EH (cell line): ENCODE results near the gene DPYSL5.
A peak's percentile ranks its signal among the peaks of the same experiment; 100 is the strongest.

Experiments
- DNase-seq: peaks from one replicate; pipeline ENCODE4 v3.0.0-alpha.2; 2015; ENCODE audit warnings: low read depth

Gene DPYSL5

DNA sequence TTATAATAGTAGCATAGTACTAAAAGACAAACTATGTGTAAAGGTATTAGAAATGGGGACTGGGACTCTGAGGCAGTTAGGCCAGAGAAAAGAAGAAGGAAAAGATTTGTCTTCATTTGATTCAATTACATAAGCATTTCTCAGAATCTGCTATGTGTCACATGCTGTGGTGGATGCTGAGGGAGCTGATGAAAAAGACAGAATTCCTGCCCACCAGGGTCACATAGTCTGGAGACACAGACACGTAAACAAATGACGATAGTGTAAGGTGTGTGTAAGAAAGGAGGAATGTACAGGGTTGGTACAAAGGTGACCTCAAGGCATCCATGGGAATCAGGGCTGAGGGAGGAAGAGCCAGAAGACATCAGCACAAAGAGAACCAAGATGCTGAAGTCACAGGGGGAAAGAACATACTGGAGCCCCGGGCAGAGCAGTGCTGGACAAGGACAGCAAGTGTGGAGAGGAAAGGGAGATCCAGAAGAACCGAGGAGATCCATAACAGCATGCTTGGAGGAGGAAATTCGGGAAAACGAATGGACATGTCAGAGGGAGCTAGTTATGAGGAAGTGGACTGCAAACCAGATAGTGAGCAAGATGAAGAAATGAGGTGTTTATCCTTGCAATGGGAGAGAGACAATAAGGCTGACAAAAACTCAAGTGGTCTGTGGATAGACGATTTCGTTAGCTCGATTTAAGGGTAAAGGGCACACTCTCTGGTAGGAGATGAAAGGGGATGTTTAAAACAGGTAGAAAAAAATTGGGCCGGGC, 121.3 kb downstream of the DPYSL5 start:
- DNase-seq, result peak; percentile 39

DNA sequence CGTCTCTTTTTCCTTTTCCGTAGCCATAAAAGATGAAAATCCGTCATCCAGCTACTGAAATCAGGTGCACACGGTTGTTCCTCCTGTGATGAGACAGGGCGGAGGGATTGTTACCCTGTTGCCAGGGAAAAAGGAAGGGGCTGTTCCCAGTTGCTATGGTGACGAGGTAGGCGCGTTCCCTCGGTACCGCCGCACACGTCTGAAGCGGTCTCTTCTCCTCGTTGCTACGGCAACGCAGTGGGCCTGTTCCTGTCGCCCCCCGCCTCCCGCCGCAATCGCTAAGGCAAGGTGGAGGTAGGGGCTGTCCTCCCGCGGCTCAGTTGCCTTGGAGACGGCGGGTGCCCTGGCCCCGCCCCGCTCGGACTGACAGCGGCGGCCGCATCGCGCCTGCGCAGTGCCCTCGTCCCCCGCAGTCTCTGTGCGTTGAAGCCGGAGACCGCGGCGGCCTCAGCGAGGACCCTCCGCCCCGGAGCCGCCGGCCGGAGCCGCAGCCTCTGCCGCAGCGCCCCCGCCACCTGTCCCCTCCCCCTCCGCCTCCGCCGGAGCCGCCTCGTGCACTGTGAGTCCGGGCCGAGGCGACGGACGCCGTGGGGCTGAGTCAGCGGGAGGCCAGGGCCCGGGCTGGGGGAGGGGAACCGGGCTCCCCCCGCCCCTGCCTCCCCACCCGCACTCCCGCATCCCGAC, 122.5 kb downstream of the DPYSL5 start, which contains the start of gene MAPRE3:
Gene MAPRE3 (plus strand): TSS at position 394 of the 684 bp plus-strand sequence. CDS start 51,582 bp downstream, outside the sequence.
- DNase-seq, result peak; percentile 72

DNA sequence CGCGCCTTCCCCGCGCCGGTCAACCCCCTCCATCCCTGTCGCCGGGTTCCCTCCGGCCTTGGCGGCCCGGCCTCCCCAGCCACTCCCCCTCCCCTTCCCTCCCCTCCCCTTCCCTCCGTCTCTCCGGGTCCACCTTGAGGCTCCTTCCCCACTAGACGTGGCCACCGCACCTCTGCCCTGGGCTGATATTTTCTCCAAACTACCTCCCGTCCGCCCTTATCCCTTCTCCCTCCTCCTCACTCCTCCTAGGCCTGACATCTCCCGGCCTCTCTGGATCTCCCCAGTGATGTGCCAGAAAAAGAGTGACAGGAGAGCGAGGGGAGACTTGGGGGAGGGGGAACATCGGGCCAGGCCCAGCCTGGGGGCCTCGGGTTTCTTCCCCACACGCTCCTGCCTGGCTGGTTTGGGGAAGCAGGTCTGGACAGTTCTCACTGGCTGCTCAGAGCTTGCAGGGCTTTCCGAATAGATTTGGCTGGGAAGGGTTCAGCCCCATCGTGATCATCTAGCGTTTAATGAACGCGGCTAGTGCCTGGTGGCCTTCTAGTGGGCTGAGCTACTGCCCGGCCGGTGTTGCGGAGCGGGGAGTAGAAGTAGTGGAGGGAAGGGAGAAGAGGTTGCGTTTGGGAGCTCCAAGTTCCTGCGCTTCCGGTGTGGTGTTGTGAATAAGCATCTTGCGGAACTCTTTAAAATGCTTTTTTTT, 123.1 kb downstream of the DPYSL5 start:
- DNase-seq, result peak; percentile 24

DNA sequence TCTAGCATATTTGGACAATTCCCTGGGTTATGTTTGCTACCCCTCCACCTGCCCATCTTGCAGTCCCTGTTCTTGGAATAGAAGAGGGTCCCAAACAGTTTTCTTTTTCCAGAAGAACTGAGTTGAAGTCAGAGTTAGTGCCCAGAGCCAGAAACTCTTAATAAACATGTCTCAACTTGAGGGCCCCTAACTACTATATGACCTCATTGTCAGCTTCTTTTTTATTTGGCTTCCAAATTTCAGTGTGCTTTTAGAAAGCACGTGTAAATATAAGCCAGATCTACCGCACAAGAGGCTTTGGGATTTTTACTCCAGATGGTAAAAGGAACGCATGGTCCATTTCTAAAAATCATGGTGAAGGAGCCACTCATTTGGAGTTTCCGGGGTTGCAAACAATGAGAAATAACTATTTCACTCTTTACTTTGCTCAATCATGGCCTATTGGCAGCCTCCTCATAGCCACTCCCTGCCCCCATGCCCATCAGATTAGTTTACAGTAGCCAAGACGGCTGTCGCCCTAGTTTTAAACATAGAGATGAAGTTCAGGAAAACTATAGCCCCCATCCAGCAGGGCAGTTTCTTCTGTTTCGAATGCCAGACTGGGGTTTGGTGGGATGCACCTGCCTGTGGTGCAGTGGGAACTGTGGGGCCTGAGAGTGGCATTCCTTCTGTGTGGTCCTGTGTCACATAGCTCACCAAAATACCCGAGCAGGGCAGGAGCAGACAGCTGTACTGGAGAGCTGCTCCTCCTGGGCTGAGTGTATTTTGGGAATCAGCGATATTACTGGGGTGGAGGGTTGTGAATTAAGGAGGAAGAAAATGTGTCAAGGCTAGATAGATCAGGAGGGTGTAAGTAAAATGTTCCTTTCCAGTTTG, 124.2 kb downstream of the DPYSL5 start:
- DNase-seq, result no peak

DNA sequence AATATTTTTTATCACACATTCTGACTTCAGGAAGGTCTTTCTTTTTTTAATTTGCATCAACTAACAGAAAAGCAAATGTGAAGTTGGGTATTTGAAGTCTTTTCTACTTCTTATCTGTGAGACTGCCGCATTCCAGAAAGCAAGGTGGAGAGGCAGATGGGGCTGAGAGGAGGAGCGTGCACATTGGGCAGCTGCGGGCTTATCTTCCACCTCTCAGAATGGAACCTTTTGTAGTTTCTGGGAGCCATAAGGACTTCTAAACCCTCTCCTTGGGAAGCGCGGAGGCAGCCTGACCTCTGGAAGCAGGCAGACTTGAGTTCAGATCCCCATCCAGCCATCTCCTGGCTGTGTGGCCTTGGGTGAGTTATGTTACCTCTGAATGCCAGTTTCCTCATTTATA, 126.4 kb downstream of the DPYSL5 start:
- DNase-seq, result no peak

DNA sequence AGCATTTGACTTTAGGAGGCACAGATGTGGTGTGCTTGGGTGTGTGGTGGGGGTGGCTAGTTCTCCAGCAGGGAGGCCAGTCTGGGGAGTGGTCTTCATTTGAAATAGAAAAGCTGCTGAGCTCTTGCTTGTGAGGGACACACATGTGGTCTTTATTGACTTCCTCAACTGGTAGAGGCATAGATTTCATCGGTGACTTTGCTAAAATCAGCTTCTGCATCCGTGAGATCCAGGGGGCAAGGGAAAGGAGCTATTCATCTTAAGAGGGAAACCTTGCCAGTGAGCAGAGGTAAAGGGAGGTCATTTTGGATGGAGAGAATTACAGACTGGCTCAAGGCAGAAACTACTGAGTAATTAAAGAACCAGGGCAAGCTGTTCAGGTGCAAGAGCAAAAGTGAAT, 127.2 kb downstream of the DPYSL5 start:
- no peak for DNase-seq

DNA sequence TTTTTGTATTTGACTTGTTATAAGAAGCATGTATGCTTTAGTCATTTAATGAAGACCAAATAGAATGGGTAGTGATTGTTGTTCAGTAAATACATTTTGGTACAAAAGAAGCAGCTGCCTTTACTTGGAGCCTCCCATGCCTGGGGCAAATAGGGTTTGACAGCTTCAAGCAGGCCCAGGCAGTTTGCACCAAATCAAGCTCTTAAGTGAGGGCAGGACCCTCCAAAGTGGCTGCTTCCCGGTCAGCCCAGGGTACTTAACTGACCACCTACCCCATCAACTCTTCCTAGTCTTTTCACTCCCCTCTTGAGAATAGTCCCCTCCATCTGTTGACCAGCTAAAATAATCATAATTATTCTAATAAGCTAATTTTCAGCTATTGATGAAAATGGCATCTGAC, 127.7 kb downstream of the DPYSL5 start:
- DNase-seq, result no peak

DNA sequence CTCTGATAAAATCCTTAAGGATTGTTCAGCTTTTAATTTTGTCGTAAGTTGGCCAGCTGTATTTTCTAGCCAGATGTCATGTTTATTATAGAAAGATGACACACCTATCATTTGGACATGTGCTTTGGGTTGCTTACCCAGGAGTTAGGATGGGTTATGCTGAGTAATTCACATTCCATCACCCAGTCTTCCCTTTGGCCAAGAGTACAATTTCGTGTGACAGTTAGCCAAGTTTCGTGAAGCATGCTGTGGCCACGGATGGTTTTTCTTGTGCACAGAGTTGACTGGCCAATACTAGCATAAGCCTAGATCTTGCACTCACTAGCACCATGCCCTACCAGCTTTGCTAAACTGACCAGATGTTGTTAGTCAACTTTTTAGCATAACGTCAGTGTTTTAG, 128.3 kb downstream of the DPYSL5 start:
- DNase-seq, result peak; percentile 73

DNA sequence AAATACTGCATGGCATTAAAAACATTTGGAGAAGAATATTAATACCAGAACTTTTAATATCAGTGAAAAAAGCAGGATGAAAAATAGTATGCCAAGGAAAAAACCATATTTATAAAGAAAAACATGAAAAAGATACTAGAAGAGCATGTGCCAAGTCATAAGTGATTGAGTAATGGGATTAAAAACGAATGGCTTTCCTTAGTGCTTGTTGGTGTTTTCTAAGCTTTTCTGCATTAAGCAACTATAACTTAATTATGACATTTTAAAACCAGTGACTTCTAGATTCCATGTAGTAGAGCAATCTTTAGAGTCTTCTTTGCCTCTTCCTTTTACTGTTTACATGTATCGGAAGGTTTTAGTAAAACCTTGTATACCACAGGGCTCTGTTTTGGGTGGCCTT, 129.1 kb downstream of the DPYSL5 start:
- DNase-seq, result no peak

DNA sequence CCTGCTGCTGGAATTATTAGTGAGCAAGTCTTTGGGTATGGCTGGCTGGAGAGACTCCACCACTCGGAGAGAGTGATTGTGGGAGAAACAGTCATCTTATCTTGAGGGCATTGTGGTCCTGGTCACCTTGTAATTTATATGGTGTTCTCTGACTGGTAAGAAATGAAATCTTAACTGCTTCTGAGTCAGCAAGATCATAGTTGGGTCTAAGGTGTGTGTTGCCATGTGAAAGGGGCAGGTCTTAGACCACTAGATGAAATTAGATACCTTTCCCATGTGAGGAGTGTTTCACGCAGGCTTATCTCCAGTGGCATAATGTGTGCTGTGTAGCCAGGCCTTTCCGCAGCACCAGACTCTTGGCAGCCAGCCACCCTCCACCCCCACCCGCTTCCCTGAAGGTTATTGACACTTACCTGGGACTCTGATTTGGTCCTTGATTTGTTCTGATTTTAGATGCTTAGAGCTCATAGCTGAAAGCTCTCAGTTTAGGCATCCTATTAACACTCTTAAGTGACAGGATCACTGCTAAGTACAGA, 130.2 kb downstream of the DPYSL5 start:
- no peak for DNase-seq

DNA sequence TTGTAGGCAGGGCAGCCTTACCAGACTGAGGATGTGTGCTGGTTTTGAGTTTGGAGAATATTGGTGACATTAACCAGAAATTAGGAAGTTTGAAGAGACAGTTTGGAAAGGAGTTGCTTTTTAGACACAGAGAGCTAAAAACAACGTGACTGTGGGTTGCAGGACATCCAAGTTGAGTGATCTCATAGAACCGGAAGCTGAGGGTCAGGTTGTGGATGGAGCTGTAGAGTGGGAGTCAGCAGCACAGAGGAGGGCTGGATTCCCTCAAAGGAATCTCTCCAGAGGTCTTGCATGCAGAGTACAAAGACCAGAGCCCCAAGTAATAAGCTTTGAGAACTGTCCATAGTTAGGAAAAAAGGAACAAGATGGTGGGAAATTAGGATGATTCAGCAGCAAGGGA, 131.8 kb downstream of the DPYSL5 start:
- peak; percentile 20 for DNase-seq

DNA sequence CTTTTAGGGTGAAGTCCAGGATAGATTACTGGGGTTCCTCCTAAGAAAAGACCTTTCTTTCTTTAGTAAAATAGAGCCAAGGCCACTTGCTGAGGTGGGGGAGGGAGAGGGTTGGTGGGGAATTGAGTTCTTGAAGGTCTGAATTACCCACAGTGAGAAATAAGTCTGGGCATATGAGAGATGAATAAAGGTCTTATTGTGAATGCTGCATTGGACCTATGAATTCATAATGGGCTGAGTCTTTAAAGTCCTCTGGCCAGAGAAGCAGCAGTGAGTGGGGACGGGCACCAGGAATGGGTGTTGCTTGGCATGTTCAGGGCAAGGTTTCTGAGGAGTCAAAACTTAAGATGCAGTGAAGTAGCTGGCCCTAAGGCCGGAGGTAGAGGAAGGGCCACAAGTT, 133.0 kb downstream of the DPYSL5 start:
- no peak for DNase-seq

DNA sequence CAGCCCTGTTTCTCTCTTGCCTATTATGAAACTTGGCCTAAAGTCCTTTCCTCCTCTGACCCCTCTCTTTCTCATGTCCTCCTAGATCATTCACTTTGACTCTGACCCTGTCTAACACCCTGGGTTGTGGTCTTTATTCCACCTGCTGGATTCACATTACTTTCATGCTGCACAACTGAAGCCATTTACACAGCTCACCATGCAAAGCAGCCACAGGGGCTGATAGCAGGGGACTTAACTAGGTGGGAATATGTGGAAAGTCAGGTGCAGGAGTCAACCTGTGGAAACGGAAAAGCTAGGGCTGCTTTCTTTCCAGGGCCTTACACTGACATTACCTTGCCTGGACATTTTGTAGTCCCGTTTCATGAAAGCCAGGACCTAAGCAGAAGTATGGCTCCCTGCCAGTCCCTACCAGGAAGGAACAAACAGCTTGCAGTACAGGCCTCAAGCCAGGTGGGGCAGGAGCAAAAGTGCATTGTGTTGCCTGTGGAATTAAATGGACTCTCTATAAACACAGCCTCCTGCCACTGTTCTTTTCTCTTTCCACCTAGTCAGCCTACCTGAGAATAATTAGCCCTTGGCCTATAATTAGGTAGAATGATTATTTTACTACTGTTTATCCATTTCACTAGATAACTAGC, 134.3 kb downstream of the DPYSL5 start:
- DNase-seq, result peak; percentile 19

DNA sequence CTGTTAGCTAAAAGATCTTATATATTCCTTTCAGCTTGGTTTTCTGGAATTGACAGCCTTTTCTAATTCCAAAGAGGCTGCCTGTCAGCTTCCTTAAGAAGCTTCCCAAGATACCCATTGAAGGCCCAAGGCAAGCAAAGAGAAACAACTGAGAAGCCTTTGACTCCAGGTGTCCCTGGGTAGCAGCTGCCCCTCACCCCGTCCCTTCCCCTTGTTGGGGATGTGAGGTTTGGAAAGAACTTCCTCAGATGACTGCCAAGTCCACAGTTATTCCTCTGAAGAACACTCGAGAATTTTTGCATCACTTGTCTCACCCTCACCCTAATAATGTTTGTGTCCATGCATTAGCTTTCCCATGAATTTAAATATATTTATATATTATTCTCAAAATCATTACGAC, 135.8 kb downstream of the DPYSL5 start:
- no peak for DNase-seq

DNA sequence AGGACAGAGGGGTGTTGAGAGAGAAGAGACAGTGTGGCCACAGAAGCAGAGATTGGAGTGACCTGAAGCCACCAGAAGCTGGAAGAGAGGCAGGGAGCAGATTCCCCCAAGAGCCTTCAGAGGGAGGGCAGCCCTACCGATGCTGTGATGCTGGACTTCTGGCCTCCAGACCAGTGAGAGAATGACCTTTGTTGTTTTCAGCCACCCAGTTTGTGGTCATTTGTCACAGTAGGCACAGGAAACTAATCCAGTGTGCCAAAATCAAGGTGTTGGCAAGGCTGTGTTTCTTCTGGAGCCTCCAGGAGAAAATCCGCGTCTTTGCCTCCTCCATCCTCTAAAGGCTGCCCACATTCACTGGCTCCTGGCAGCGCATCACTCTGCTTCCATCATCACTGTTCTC, 137.9 kb downstream of the DPYSL5 start:
- no peak for DNase-seq

DNA sequence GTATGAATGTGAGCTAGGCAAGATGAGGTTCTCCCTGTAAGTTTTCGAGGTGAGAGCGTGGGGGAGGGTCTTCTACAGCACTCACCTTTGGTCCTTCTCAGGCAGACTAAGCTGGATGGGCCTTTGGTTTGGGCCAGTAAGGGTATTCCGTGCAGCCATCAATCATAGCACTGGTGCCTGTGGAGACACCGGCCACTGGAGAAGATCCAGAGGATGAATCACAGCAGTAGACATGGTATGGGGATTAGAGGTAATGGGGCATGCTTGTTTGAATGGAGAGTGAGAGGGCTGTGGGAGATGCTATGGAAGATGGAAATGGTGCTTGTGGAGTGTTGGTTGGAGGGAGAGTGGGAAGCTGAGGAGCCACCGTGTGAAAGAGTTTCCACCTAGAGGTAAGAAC, 138.6 kb downstream of the DPYSL5 start:
- DNase-seq, result peak; percentile 12

DNA sequence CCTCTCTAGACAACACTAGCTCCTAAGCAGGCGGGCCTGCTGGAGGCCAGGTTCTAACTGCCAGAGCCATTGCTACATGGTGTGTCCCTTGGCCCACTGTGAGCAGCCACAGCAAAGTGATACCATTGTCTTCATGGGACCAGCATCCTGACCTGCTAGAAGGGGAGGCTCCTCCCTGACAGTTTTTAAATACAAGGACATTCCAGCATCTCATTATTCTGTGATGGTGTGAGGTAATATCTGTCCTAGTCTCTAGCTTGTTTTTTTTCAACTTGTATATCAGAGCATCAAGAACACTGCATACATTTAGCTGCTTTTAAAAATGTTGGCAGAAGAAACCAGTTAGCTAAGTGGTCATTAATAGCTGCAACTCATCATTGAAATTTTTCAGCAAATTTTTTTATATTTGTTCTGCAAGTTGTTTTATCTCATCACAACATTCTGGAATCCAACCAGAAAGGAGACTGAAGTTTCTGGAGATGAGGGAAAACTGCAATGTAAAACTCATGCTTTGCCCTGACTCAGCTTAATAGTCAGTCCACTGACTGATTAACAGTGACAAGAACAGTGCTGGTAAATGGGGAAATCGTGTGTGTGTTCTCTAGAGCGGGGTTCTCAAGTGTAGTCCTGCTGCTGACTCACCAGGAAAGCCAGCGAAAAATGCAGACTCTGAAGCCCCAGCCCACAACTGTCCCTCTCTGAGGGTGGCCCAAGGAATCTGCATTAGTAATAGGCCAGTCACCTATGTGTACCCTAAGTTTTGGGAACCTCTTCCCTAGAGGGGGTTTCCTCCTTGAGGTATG, 140.3 kb downstream of the DPYSL5 start:
- peak; percentile 92 for DNase-seq

DNA sequence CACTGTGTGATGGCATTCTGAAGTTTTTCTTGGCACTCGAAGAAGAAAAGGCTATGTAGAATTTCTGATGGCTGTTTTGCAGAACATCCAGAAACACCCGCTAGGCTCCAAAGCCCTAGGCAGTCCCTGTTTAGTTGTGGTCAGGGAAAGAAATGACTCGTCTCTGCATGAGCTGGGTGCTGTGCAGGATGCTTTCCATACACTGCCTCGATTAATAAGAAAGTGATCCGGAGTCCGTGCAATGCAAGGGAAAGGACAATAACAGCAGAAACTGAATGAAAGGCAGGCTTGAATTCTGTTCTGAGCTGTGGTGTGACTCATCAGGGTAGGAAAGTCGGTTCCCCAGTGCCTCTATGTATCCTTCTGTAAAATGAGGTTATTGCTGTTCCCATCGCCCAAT, 141.2 kb downstream of the DPYSL5 start:
- peak; percentile 64 for DNase-seq

DNA sequence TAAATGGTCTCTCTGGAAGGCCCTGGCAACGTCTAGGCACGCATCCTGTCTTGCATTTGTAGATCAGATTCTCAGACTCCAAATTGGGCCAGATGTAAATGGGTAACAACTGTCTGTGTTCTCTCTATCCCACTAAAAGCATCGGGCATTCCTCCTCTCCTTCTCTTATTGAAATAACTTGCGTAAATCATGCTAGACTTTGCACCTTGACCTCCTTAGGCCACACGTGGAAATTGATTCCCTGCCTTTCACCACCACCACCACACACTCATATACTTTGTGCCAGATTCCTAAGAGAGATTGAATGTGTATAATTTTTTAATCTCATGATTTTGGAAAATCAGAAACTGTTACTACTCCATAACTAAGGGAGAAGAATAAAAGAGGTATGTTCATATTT, 143.8 kb downstream of the DPYSL5 start:
- no peak for DNase-seq

DNA sequence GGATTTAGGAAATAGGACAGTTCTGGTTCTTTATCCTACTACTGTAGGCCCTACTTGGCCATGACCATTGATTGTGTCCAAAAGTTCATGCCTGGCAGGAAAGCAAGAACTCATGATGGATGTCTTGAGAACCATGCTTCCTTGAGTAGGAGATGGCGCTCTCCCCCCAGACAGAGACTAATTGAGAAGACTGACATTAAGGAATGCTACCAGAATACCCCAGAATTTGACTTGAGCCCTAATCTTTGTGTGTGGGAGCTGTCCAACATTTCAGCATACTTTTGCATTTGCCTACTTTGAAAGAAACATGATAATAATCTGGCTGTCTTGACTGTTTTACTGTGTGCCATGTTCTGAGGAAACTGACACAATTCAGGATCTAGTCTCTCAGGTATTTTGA, 145.8 kb downstream of the DPYSL5 start:
- peak; percentile 36 for DNase-seq
